Lung microvascular endothelial cell (primary cell): ENCODE measurements around the gene ARHGAP26. TPM values are rescaled to one million over a fixed set of nuclear protein-coding genes. Genes with fewer than 3 reads are reported as not detected.
"Not testable (repeated sequence)": the region's sequence is repeated elsewhere in the genome, so short reads cannot be mapped to it uniquely, and the experiment has no call there.

Experiments used
- DNase-seq, 2 donors: peaks; one replicate each; pipeline versions ENCODE4 v3.0.0 to v3.0.0-alpha.2; 2010; ENCODE audit warnings: low read depth in 2 of 2
- total RNA-seq: library from RNA; depleted of rRNA; stranded (reverse); fragments of >200 nt; gene quantifications from 2 replicates; pipeline ENCODE4 v1.2.1, GENCODE V29; 2014

The ARHGAP26 gene
- total RNA-seq, 1 donor from 2014 or later, result 34.5 TPM

DNA sequence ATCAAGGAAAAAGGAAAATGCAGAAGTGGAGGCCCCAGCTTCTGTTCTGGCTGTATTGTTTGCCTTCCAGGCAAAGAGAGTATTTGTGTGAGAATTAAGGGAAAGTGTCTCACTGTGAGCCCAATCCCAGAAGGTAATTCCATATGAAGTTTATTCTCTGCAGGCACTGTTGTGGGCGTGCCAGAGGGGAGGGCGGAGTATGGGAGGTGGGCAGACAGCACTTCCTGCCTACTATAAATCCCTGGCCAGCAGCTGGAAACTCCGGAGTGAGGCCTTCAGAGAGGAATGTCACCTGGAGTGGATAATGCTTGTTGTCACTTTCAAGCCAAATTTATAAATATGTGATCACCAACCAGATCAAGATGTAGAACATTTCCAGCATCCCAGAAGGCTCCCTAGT is 209.5 kb downstream of the ARHGAP26 start:
- DNase-seq, result peak; percentile 47 to 61

DNA sequence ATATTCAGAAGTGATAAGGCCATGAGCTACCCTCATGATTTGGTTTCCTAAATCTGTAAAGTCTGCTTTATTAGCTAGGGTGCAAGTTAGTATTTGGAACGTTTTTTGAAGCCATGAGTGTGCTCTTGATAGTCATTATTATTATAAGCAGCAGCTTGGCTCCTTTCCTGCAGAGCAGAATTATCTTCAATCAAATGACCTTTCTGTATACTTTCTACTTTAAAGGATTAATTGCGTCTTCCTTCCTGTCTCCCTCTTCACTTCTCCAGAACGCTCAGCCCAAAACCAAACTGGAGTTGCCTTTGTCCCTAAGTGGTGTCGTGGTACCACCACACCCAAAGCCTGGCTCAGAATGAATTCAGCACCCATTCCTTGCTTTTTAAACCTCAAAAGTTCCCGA is 211.3 kb downstream of the ARHGAP26 start:
- peak in 1 of 2 donors; percentile 41 for DNase-seq

DNA sequence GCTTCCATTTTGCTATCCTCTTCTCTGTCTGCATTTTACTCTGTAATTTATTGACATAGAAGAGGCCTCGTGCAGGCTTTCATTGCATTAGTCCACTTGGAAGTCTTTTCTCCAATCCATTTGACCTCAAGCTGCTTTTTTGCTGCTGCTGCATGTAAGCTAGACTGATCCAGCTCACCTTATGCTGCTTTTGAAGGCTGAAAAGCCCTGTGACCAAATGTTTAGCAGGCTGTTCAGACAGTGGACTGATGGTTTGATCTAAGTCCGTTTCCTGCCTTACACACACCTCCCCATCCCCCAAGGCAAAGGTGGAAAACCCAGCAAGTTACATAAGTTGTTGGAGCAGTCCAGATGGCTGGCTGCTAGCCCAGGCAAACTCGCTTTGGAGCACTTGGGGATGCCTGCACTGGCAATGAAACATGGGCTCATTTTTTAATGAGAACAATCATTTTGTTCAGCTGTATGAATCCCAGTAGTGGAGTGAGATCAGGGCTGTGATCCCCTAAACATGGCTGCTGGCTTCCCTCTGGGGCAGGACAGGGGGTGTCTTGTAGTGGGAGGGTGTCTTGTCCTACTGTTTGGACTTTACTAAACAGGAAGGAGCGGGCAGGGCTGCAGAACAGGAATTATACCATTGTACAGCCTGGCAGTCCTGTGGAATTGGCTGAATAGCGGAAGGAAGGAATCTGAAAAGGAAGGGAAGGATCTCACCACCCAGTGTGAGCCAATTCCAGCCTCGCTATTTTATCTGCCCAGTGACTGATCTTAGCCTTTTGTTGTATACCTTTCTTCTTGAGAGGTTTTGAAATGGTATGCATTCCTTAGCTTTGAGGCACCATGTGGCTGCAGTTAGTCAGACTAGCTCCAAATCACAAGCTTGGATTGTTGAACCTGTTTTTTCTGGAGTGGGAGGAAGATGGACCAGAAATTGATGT is 212.0 kb downstream of the ARHGAP26 start:
- DNase-seq, result peak; percentile 84

DNA sequence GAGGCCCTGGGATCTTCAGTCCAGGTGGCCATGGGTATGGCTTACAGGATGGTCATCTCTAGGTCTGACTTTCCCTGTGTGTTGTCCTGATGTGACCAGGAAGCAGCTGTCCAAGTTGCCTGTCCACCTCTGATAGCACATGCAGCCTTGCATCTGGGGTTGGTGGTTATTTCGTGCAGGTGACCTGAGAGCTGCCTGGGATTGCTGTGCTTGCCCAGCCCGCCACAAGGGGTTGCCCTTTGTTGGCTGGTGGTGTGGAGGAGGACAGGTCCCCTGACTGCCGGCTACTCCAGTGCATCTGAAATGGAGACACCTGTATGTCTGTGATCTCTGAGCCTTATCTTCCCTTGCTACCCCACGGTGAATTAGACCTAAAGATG is 212.6 kb downstream of the ARHGAP26 start:
- DNase-seq, result peak in 1 of 2 donors; percentile 41

DNA sequence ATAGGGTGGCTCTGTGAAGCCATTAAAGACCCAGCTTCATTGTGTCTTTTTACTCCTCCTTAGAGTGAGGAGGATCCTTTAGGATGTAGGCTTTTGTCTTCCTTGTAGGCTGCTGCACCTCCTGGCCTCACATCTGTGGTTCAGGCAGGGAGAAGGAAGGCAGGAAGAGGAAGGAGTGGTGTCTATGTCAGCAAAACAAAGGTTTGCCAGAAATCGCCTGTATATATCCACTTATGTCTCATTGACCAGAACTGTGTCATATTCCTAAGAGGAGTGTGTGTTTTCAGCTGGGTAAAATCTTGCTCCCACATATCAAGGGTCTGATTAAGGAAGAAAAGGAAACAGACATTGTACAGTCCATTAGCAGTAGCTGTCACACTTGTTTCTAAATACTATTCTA is 213.8 kb downstream of the ARHGAP26 start:
- DNase-seq, result peak; percentile 31 to 57

DNA sequence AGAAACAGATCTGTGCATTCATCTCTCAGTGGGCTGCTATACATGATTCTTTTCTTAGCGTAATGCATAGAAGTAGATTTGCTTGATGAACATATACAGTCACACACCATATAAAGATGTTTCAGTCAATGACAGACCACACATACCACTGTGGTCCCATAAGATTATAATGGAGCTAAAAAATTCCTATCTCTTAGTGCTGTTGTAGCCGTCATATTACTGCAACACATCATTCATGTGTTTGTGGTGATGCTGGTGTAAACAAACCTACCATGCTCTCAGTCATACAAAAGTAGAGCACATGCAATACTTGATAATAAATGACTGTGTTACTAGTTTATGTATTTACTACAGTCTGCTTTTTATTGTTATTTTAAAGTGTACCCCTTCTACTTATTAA is 214.3 kb downstream of the ARHGAP26 start:
- no peak for DNase-seq

DNA sequence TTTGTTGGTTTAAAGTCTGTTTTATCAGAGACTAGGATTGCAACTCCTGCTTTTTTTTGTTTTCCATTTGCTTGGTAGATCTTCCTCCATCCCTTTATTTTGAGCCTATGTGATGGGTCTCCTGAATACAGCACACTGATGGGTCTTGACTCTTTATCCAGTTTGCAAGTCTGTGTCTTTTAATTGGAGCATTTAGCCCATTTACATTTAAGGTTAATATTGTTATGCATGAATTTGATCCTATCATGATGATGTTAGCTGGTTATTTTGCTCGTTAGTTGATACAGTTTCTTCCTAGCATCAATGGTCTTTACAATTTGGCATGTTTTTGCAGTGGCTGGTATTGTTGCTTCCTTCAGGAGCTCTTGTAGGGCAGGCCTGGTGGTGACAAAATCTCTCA is 219.1 kb downstream of the ARHGAP26 start:
- not testable (repeated sequence) for DNase-seq

DNA sequence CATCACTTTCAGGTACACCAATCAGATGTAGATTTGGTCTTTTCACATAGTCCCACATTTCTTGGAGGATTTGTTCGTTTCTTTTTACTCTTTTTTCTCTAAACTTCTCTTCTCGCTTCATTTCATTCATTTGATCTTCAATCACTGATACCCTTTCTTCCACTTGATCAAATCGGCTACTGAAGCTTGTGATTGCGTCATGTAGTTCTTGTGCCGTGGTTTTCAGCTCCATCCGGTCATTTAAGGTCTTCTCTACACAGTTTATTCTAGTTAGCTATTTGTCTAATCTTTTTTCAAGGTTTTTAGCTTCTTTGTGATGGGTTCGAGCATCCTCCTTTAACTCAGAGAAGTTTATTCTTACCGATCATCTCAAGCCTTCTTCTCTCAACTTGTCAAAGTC is 219.9 kb downstream of the ARHGAP26 start:
- DNase-seq, result not testable (repeated sequence)

DNA sequence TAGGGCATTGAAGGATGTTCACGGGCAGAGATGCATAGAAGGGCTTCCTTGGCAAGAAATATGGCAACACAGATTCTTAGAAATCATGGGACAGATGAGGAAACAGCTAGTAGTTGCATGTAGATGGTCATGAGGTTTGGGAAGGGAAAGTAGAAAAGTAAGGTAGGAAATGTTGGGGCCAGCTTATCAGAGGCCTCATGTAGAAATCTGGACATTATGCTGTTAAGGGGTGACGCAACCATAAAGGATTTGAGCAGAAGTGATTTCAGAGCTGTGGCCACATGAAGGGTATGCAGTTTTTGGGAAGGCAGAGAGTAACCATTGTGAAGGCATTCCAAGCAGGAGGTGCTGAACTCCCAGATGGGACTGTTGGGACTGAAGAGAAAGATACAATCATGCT is 224.0 kb downstream of the ARHGAP26 start:
- DNase-seq, result no peak

DNA sequence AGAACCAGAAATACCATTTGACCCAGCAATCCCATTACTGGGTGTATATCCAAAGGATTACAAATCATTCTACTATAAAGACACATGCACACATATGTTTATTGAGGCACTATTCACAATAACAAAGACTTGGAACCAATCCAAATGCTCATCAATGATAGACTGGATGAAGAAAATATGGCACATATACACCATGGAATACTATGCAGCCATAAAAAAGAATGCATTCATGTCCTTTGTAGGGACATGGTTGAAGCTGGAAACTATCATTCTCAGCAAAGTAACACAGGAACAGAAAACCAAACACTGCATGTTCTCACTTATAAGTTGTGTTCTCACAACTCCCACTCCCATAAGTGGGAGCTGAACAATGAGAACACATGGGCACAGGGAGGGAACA is 225.4 kb downstream of the ARHGAP26 start:
- not testable (repeated sequence) for DNase-seq

DNA sequence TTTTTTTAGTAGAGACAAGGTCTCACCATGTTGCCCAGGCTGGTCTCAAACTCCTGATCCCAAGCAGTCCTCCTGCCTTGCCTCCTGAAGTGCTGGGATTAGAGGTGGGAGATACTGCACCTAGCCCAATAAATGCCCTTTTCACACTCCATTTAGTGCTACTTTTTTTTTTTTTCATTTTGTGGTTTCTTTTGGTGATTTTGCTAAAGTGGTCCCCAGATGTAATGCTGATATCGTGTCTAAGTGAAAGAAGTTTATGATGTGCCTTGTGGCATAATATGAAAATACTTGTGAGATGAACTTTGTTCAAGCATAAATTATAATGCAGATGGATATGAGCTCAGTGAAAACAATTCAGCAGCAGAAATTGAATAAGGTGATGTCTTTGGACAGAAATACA is 227.4 kb downstream of the ARHGAP26 start:
- DNase-seq, result no peak

DNA sequence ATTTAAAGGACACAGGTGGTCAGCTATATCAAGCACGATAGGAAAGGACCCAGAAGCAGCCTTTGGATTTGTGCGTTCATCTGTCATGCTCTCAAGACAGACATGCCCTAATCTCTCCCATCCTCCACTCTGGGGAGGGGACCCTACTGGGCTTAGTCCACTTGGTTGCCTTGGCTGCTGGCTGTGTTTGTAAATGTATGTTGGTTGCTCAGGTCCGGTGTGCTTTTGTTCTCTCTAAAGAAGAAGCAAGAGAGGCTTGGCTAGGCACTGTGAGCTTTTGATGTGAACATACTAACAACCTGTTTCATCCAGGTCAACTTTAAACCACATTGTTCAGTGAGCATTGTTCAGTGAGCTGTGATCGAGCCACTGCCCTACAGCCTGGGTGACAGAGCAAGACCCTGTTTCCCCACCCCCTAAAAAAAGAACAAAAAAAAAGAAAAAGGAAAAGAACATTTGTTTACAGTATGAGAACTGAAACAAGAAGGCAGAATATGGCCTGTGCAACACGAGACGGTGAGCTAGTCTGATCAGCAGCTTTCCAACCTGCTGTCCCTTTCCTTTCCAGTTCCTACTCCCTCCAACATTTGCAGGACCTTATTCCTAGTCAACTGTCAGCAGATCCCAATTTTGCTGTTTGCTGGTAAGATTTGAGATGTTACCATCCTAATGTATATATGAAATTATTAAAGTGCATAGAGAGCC is 228.3 kb downstream of the ARHGAP26 start:
- no peak for DNase-seq

DNA sequence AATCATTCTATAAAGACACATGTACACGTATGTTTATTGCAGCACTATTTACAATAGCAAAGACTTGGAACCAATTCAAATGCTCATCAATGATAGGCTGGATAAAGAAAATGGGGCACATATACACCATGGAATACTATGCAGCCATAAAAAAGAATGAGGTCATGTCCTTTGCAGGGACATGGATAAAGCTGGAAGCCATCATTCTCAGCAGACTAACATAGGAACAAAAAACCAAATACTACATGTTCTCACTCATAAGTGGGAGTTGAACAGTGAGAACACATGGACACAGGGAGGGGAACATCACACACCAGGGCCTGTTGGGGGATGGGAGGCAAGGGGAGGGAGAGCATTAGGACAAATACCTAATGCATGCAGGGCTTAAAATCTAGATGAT is 230.4 kb downstream of the ARHGAP26 start:
- DNase-seq, result not testable (repeated sequence)

DNA sequence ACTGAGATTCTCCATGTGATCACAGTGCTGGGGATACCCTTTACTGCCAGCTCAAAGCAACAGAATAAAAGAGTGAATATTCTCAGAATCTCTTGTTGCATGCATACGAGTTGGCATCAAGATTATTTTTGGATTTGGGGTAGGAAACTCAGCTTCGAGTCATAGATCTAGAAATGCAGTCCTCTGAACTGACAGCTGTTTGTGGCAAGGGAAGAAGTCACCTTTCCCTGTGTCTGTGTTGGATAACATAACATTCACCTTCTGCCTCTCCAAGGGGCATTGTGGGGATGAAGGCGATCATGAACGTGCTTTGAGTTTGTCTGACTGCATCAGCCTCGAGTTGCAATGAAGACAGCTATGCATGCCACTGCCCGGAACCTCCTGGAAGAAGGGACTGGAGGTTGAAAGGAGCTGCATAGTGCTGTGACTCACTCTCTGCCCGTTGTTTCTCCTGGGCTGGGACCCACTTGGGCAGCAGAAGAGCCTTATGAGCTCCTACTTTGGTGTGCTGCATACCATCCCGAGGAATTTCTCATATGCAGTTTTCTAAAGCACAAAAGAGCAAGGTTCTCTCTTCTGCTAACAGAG is 231.7 kb downstream of the ARHGAP26 start:
- DNase-seq, result peak in 1 of 2 donors; percentile 80

DNA sequence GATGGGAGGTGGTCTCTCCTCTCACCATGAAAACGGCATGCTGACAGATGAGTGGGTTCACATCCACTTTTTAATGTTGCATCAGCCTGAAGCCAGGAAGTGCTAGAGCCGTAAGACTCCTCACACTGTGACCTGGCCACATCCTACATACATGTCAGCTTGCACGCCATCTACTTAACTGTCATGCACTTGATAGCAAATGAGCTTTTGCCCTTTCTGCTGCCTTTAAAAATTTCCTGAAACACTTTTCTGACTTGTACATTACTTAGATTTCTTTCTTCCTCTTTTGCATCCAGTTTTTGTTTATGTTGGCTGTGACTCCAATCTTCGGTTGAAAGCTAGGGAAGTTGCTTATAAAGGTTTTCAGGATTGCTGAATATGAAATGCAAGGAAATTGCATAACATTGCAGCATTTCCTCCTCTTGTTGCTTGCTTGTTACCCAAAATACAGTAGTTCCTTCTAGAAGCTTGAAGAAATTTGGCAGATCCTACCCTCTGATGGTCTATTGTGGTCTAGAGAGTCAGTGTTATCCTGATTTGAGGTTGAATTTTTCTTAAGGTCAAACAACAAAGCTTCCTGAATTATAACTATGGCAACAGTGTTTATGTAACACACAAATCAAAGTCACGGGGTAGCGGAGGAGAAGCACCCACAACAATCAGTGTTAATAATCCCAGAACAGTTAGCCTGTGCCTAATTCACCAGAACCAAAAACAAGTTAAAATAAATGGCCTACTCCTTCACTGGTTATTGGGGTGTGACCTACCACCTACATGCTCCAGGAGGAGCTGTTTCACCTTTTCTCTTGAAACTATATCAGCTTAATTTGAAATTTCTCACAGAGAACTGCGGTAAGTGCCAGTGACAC is 232.5 kb downstream of the ARHGAP26 start:
- DNase-seq, result peak; percentile 73 to 99

DNA sequence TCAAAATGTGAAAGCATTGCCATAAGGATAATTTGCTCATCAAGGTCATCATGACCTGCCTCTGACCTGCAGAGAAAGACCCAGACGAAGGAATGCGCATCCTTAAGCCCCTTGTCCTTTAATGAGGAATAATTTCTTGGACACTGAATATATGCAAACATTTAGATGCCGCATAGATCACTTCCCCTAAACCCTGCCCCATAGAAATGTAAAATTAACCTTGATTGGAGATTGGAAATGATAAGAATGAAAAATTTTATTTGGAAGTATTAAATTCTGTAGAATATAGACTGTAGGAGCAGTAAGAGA is 233.1 kb downstream of the ARHGAP26 start:
- DNase-seq, result no peak

DNA sequence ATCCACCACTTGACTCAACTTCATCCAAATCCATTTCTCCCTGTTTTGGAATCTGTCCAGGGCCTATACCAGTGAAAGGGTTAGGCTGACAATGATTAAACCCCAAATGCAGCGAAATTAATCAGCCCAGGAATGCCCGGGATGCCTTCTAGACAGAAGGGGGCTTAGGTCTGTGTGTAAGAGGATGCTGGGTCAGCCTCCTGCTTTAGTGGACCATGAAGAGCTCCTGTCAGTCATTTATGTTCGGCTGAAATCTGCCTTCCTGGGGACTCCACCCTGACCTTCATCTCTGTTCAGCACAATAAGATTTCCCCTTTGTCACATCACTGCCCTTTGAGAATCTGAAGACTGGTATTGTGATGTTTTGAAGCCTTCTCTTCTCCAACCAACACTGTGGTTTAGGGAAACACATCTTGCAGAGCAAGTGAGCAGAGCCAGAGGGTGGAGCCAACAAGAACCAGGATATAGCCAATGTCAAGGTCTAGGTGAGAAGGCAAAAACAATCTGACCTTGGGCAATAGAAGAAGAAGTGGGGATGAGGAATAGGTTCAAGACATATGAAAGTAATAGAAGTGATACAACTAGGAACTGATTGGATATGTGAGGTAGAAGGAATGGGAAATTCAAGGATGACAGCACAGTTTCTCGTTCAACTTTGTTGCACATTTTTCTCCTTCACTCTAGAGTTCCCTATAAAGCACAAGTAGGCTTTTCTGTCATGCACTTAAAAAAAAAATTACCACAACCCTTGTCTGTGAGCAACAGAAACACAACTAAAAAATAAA is 234.4 kb downstream of the ARHGAP26 start:
- peak in 1 of 2 donors; percentile 49 for DNase-seq

DNA sequence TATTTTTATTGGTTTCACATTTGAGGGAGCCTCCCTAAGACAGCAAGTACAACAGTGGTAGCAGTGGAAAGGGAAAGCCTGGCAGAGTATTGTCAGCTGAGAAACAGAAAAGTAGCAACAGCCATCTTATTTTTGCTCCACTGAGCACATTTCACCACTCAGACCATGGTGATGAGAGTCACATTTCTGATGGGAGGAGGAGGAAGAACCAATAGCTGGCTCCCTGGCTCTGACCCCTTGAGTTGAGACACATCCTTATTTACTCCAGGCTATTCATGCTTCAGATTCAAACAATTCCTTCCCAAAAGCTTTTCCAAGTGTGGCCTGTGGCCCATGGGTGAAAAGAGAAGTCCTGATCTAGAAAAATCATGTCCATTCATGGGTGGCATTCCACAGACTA is 236.3 kb downstream of the ARHGAP26 start:
- no peak for DNase-seq

DNA sequence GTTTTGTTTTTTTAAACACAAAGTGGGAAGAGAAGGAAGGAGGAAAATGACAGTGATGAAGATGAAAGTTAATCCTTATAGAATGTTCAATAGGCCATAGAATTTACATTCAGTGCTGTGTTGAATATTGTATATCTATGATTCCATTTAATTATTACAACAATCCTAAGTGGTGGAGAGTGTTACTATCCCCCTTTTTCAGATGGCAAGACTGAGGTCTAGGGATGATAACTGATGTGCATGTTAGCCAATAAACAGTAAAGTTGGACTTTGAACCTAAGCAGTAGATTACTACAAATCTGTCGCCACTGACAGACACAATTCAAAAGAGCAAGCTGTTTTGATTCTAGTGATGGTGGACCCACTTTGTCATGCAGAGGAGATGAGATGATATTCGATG is 237.9 kb downstream of the ARHGAP26 start:
- no peak for DNase-seq

DNA sequence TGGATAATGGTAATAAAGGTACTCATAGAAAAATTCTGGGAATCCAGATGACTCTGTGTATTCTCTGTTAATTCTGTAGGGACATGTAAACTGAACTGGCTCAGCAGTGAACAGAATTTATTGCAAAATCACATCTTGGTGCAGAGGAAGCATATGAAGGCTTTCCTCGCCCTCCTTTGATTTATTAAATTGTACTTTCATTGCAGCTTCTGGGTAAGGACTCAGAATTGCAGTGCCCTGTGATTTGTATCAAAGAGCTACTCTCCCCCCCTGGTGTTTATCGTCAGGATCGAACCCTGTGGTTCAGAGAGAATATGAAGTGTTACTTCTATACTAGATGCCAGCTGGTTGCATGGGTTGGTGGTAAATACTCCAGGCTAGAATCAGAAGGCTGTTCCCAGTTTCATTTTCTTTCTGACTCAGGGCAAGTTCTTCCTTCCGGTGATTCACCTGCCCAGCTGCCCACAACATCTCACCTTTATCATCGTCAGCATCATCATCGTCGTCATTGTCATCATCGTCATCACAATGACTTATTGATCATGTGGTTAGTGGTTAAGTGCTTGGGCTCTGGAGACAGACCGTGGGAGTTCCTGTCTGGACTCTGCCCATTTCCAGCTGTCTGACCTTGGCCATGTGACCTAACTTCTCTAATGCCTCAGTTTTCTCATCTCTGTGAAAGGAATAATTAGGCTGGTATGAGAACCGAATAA is 238.8 kb downstream of the ARHGAP26 start:
- peak; percentile 50 to 99 for DNase-seq
